ENCODE results near the gene DNAH9. TPM values are rescaled to one million over a fixed set of nuclear protein-coding genes. Genes with fewer than 3 reads are reported as not detected.

The DNAH9 gene
- polyA plus RNA-seq, 1 donor from 2014 or later: 2.0 TPM

DNA sequence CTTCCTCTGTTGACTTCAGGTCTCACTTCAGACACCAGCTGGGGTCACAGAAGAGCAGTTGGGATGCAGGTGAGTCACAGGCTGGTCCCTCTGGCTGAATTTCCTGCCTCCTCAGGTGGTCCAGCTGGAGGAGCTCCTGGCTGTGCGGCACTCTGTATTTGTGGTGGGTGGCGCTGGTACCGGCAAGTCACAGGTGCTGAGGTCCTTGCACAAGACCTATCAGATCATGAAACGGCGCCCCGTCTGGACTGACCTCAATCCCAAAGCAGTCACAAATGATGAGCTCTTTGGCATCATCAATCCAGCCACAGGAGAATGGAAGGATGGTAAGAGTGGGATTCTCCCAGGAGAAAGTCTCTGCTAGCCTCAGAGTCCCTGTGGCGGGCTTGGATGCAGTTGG, 149.2 kb downstream of the DNAH9 start:
- TF ChIP-seq, protein P1, sequence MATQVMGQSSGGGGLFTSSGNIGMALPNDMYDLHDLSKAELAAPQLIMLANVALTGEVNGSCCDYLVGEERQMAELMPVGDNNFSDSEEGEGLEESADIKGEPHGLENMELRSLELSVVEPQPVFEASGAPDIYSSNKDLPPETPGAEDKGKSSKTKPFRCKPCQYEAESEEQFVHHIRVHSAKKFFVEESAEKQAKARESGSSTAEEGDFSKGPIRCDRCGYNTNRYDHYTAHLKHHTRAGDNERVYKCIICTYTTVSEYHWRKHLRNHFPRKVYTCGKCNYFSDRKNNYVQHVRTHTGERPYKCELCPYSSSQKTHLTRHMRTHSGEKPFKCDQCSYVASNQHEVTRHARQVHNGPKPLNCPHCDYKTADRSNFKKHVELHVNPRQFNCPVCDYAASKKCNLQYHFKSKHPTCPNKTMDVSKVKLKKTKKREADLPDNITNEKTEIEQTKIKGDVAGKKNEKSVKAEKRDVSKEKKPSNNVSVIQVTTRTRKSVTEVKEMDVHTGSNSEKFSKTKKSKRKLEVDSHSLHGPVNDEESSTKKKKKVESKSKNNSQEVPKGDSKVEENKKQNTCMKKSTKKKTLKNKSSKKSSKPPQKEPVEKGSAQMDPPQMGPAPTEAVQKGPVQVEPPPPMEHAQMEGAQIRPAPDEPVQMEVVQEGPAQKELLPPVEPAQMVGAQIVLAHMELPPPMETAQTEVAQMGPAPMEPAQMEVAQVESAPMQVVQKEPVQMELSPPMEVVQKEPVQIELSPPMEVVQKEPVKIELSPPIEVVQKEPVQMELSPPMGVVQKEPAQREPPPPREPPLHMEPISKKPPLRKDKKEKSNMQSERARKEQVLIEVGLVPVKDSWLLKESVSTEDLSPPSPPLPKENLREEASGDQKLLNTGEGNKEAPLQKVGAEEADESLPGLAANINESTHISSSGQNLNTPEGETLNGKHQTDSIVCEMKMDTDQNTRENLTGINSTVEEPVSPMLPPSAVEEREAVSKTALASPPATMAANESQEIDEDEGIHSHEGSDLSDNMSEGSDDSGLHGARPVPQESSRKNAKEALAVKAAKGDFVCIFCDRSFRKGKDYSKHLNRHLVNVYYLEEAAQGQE (IDR thresholded peaks at IDR 0.05; ENCODE audit: borderline replicate concordance): no peak
- TF ChIP-seq RAD21 (conservative IDR thresholded peaks at IDR 0.05) (no peak), EP300 (conservative IDR thresholded peaks at IDR 0.05; ENCODE audit: poor library complexity, severe bottlenecking) (no peak)
- Histone ChIP-seq H3K4me2 (ENCODE audit: low read length) (no peak overlapping the region), H3K4me3 (ENCODE audit: low read length) (no peak overlapping the region), H3F3A (ENCODE audit: insufficient read depth, low read length, poor library complexity, severe bottlenecking) (no peaks in the 10 kb centered on the region), H3K27me3 (ENCODE audit: insufficient read depth, low read depth, low read length) (no peaks in the 10 kb centered on the region), H2AFZ (ENCODE audit: low read depth, low read length) (no peak overlapping the region), H3K27ac (ENCODE audit: low read length) (no peak overlapping the region), H3K9me3 (ENCODE audit: low read length) (peaks cover 7% of the 10 kb centered on the region), H4K20me1 (ENCODE audit: insufficient read depth) (no peaks in the 10 kb centered on the region), H3K9ac (ENCODE audit: low read length) (no peak overlapping the region), H3K36me3 (ENCODE audit: insufficient read depth, low read length) (no peaks in the 10 kb centered on the region), H3K79me2 (replicated peaks; ENCODE audit: insufficient read depth, low read length) (no peaks in the 10 kb centered on the region), H3K9me2 (ENCODE audit: insufficient read depth, low read length) (no peaks in the 10 kb centered on the region)

DNA sequence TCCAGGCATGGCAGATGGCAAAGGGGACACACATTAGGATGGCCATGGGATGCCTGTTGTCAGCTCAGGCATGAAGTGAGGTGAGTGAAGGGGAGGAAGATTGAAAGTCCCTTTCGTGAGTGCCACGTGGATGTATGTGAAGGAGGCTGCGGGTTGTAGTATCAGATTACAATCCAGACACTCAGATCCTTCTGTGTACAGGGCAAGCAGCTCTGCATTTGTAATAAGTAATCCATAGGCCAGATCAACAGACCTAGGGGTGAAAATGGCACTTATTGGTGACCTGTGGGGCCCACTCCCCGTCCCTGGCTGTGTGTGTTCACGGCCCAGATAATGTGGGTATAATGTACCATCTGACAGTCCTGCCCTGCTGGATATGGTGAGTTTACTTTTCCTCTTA, 159.5 kb downstream of the DNAH9 start:
- H4K20me1 ChIP-seq (ENCODE audit: insufficient read depth): no peaks in the 10 kb centered on the region
- no peaks in the 10 kb centered on the region for H3K79me2 ChIP-seq (replicated peaks; ENCODE audit: insufficient read depth, low read length)
- H3K9ac ChIP-seq (ENCODE audit: low read length): no peak overlapping the region
- H3K27ac ChIP-seq (ENCODE audit: low read length): no peak overlapping the region
- no peaks in the 10 kb centered on the region for H3K27me3 ChIP-seq (ENCODE audit: insufficient read depth, low read depth, low read length)
- H3F3A ChIP-seq (ENCODE audit: insufficient read depth, low read length, poor library complexity, severe bottlenecking): no peaks in the 10 kb centered on the region
- TF ChIP-seq RAD21 (conservative IDR thresholded peaks at IDR 0.05) (no peak), MXI1 (conservative IDR thresholded peaks at IDR 0.05; ENCODE audit: poor library complexity, severe bottlenecking) (no peak), EP300 (conservative IDR thresholded peaks at IDR 0.05; ENCODE audit: poor library complexity, severe bottlenecking) (no peak)
- H3K36me3 ChIP-seq (ENCODE audit: insufficient read depth, low read length): no peaks in the 10 kb centered on the region
- no peak overlapping the region for H3K4me2 ChIP-seq (ENCODE audit: low read length)
- no peaks in the 10 kb centered on the region for H3K9me2 ChIP-seq (ENCODE audit: insufficient read depth, low read length)
- H2AFZ ChIP-seq (ENCODE audit: low read depth, low read length): no peak overlapping the region
- no peaks in the 10 kb centered on the region for H3K9me3 ChIP-seq (ENCODE audit: low read length)
- H3K4me3 ChIP-seq (ENCODE audit: low read length): no peak overlapping the region

DNA sequence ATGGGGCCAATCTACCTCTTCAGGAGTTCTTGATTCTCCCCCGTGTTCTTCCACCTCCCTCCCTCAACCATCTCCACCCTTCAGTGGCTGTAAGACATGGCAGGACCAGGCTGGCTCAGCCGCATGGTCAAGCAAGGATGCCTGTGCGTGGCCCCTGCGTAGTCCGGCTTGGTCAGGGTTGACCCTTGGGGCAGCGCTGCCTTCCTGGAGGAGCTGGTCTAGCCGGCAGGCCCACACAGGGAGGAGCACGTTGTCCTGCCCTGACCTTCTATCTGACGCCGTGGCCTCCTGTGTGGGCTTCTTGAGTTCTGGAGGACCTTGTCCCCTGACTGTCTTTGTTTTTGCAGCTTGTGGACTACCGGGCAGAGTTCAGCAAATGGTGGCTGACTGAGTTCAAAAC, 169.8 kb downstream of the DNAH9 start:
- TF ChIP-seq, protein P2, sequence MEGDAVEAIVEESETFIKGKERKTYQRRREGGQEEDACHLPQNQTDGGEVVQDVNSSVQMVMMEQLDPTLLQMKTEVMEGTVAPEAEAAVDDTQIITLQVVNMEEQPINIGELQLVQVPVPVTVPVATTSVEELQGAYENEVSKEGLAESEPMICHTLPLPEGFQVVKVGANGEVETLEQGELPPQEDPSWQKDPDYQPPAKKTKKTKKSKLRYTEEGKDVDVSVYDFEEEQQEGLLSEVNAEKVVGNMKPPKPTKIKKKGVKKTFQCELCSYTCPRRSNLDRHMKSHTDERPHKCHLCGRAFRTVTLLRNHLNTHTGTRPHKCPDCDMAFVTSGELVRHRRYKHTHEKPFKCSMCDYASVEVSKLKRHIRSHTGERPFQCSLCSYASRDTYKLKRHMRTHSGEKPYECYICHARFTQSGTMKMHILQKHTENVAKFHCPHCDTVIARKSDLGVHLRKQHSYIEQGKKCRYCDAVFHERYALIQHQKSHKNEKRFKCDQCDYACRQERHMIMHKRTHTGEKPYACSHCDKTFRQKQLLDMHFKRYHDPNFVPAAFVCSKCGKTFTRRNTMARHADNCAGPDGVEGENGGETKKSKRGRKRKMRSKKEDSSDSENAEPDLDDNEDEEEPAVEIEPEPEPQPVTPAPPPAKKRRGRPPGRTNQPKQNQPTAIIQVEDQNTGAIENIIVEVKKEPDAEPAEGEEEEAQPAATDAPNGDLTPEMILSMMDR (IDR thresholded peaks at IDR 0.05; ENCODE audit: poor library complexity, severe bottlenecking): no peak
- TF ChIP-seq MXI1 (conservative IDR thresholded peaks at IDR 0.05; ENCODE audit: poor library complexity, severe bottlenecking): no peak
- no peak for TF ChIP-seq RAD21 (conservative IDR thresholded peaks at IDR 0.05)
- TF ChIP-seq, protein P1 (IDR thresholded peaks at IDR 0.05; ENCODE audit: borderline replicate concordance): no peak
- no peak for TF ChIP-seq POLR2AphosphoS5 (IDR thresholded peaks at IDR 0.05)
- TF ChIP-seq EZH2 (IDR thresholded peaks at IDR 0.05; ENCODE audit: borderline replicate concordance, insufficient read depth, low read length, poor library complexity, severe bottlenecking): no peak
- TF ChIP-seq EP300 (conservative IDR thresholded peaks at IDR 0.05; ENCODE audit: poor library complexity, severe bottlenecking): no peak
- TF ChIP-seq SMC3 (conservative IDR thresholded peaks at IDR 0.05; ENCODE audit: poor library complexity): no peak
- TF ChIP-seq TAF1 (IDR thresholded peaks at IDR 0.05; ENCODE audit: low read depth): no peak
- no peaks in the 10 kb centered on the region for H3K27me3 ChIP-seq (ENCODE audit: insufficient read depth, low read depth, low read length)
- no peaks in the 10 kb centered on the region for H3F3A ChIP-seq (ENCODE audit: insufficient read depth, low read length, poor library complexity, severe bottlenecking)
- no peak overlapping the region for H3K4me2 ChIP-seq (ENCODE audit: low read length)
- H3K4me3 ChIP-seq (ENCODE audit: low read length): no peak overlapping the region
- no peaks in the 10 kb centered on the region for H4K20me1 ChIP-seq (ENCODE audit: insufficient read depth)
- no peak overlapping the region for H2AFZ ChIP-seq (ENCODE audit: low read depth, low read length)
- no peaks in the 10 kb centered on the region for H3K36me3 ChIP-seq (ENCODE audit: insufficient read depth, low read length)
- H3K9me3 ChIP-seq (ENCODE audit: low read length): no peaks in the 10 kb centered on the region
- no peaks in the 10 kb centered on the region for H3K9me2 ChIP-seq (ENCODE audit: insufficient read depth, low read length)
- H3K9ac ChIP-seq (ENCODE audit: low read length): no peak overlapping the region
- no peak overlapping the region for H3K27ac ChIP-seq (ENCODE audit: low read length)
- H3K79me2 ChIP-seq (replicated peaks; ENCODE audit: insufficient read depth, low read length): no peaks in the 10 kb centered on the region

Data from neural cell (in vitro differentiated cells).